HG03135 (cell line): ENCODE measurements around the gene PKM.
"Not testable (repeated sequence)": the region's sequence is repeated elsewhere in the genome, so short reads cannot be mapped to it uniquely, and the experiment has no call there.

Source experiments
- ATAC-seq: cut with Tn5 transposase; IDR thresholded peaks from one replicate; pipeline ENCODE4 v1.9.1; 2021; ENCODE audit warnings: mild to moderate bottlenecking, moderate library complexity; ENCODE audit not compliant: unreplicated experiment

PKM gene

DNA sequence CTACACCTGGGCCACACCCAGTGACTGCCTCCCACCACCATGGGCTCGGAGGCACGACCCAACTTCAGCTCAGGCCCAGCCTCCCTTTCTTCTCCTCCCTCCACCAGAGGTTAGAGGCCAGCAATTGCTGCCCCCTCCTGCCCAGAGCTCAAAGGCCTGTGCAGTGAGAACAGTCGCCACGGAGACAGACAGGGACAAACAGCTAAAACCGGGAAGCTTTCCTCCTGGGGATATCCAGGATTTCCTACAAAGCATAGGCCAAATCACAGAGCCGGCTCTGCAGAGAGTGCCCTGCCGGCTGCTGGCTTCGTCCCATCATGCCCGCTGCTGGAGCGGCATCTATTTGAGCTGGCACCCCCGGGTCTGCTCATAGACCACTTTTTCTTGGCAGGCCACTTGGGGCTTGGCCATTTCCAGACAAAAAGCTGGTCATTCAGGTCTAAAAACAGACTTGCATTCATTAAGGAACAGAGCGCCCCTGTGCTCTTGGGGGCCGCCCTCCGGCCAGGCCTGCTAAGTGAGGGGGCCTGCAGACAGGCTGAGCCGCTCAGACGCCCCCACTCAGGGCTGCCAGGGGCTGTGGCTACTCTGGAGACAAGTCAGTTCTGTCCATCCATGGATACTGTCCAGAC lies 50.9 kb downstream of the PKM start:
- ATAC-seq, result no peak

DNA sequence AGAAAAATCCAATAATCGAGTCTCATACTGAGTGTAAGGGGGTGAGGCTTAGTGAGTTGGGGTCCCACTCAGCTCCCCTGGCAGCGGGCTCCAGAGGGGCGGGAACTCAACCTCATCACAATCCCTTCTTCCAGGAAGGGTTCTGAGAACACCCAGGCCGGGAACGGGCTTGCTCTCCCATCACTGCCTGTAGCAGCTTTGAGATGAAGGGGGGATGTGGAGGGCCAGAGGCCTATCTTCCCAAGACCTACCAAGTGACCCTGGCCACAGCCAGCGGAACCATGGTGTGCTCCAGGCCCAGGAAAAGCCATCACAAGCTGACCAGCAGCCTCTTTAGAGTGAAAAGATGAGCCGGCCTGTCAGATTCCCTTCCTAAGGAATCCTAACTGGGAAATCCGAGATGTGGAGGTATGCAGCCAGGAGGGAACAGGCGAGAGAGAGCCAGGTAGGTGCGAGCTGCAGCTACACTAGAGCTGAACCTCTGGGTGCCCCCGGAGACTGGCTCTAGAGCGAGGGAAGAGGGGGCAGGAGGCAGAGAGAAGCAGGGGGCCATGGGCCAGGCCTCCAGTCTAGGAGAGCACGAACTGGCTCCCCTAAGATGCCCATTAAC lies 51.9 kb downstream of the PKM start:
- no peak for ATAC-seq

DNA sequence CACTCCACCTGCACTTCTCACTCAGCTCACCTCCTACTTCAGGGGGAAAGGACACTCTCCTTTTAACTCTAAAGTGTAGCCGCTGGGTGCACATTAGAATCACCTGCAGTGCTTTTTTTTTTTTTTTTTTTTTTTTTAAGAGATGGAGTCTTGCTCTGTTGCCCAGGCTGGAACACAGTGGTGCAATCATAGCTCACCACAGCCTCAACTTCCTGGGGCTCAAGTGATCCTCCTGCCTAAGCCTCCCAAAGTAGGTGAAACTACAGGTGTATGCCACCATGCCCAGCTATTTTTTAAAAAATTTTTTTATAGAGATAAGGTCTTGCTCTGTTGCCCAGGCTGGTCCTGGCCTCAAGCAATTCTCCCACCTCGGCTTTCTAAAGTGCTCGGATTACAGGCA lies 54.2 kb downstream of the PKM start:
- ATAC-seq, result no peak

DNA sequence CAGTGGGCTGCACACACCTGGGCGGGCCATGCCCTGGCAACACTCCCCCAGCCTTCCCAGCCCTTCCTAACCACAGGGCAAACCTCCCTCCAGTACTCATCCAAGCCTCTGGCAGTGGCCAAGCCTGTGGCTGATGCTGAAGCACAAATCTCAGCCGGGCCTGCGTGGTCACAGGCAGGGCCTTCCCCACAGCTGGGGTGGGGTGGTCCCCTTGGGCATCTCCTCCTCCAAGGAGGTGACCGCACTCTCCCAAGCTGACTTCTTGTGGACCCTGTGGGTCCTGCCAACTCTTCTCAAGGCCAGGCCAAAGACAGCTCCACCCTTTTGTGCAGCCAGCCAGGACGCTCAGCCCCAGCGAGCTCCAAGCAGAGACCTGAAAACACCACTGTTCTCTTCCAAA lies 54.8 kb downstream of the PKM start:
- no peak for ATAC-seq

DNA sequence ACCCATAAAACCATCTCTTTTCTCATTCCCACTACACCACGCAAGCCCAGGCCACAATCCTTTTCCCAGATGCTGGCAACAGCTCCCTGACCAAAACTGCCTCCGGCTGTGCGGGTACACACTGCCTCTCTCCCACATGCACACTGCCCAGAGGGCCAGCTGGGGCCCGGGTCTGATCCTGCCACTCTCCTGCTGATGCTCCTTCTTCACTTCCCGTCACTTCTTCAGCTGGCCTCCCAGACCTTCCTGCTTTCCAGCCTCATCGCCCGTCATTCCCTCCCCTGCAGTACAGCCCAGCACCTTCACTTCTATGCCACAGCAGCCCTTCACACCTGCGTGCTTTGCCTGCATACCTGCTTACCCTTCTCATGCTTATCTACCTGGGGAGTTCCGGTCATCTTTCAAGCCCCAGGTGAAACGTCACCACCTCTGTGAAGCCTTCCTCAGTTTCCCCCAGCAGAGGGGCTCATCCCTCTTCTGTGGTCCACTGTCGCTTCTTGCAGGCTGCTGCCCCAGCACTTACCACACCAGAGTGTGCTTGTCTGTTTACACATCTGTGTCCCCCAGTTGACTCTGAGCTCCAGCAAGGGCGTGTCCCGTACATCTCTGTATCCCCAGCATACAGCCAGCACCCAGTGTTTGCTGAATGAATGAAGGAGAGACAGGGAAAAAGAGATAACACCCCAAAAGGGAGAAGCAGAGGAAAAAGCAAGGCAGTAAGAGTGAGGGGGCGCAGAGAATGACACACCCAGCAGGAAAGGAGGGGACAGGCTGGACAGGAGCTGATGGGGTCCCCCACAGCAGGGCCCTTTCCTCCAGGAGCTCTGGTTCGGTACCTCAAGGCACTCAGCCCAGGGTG lies 55.6 kb downstream of the PKM start:
- ATAC-seq, result no peak

DNA sequence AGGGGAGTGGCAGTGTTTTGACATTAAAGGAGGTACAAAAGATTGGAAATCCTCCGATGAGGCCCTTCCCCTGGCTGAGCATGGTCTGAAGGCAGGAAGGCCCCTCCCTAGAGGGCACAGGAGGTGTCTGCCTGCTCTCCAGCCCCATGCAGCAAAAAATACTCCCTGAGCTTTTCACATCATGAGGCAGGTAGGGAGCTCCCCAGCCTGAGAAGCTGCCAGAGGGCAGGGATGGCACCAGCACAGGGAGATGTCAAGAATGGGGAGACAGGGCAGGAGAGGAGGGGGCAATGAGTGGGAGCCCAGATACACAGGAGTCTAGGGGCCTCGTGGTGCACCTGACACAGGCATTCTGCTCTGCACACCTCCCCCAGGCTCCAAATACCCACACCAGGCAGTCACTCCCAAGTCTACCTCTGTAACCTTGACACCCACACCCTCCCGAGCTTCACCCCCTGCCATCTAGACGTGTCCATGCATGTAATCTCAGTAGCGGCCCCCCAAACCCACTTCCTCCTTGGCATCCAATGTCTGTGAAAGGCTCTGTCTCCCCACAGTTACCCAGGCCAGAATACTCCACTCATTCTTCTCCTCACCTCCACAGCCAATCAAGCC lies 56.3 kb downstream of the PKM start:
- ATAC-seq, result no peak

DNA sequence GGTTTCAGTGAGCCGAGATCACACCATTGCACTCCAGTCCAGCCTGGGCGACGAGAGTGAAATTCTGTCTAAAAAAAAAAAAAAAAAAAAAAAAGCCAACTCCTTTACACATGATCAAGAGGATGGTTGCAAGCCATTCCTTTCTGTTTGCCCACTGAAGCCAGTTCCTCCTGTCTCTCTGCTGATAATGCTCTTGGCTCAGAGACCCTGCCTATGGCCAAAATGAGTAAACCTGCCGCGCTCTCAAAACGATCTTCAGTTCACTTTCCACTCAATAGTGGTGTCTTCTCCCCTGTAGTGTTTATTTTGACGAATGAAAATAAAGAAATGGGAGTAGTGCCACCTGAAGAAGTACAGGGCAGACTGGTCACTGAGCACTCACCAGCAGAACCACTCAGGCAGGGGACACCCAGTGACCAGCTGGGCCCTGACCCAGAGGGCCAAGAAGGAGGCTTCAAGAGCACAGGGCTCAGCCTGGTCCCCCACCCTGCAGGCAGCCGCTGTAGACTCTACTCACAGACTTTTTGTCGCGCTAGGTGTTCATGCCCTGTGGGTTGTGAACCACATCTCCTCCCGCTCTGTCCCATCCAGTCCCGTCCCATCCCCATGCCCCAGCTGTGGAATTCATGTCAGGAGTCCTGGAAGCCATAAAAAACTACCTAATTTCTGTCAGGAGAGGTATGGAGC lies 57.0 kb downstream of the PKM start:
- ATAC-seq, result no peak

DNA sequence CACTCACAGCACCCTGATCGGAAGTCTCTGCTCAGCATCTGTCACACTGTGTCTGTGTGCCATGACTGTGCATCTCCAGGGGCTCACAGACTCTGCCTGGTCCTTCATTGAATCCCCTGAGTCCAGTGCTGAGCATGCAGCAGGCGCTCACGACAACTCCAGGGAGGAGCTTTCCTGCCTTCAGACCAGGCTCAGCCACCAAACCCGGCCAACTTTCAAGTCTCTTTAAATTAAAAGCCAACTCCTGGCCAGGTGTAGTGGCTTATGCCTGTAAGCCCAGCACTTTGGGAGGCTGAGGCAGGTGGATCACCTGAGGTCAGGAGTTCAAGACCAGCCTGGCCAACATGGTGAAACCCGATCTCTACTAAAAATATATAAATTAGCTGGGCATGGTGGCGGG lies 57.6 kb downstream of the PKM start:
- ATAC-seq, result no peak

DNA sequence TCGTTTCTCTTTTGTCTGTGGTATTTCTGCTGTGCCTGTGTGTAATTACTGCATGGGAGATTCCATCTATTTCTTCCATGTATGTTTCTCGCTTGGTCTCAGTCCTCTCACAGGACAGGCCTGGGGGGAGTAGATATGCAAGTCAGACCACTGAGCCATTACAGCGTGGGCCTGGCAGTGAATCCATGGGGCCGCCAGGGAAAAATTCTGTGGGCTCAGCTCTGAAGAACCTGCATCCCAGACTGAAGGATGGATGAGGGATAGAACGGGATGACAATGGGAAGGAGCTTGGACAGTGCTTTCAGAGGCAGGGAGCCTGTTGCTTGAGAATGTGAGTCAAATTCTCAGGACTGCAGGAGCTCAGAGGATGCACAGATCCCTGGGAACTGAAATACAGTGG lies 58.2 kb downstream of the PKM start:
- ATAC-seq, result no peak

DNA sequence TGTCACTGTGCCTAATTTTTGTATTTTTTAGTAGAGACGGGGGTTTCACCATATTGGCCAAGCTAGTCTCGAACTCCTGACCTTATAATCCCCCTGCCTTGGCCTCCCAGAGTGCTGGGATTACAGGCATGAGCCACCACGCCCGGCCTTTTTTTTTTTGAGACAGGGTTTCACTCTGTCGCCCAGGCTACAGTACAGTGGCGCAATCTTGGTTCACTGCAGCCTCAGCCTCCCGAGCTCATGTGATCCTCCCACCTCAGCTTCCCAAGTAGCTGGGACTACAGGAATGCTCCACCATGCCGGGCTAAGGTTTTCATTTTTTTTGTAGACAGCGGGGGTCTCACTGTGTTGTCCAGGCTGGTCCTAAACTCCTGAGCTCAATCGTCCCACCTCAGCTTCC lies 59.0 kb downstream of the PKM start:
- ATAC-seq, result not testable (repeated sequence)

DNA sequence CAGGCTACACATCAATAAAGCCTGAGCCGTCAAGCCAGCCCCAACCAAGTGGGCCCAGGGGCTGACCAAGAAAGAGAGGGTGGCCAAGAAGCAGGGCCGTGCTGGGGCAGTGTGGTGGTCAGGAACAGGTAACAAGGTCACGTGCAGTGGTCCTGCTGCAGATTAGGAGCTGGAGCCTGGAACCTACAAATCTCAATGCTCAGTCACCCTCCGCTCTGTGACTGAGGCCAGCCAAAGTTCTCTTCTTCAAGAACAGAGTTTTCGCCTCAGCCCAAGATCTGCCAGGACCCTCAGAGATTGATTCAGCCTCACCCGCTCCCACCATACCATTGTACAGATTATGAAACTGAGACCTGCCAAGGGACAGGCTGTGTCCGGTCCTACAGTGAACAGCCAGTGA lies 60.3 kb downstream of the PKM start:
- no peak for ATAC-seq

DNA sequence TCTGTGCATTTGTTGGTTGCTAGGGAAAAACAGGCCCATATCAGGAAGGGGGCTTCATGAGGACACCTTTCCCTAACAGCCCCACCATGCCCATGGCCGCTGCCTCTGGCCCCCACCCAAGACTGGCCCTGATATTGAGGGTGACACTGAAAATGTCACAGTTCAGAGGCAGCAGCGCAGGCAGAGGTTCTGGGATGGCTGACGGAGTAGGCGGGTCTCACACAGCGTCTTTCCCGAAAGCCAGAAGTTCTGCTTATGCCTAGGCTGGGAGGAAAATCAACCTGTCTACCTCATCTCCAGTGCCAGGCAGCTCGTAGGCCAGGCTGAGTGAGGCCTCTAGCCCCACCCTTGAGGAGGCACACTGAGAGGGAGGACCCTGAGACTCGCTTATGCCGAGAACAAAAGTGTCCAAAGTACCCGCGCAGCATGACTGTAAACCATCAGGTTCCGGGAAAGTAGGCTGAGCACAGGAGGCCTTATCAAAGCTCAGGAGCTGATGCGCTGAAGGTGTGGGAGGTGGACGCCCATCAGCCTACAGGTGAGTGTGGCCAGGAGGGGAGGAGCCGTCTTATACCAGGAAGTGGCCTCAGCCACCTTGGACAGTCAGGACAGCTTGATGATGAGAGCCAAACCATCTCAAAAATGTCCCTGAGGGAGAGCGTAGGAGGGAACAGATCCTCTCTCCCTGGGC lies 60.9 kb downstream of the PKM start:
- ATAC-seq, result no peak

DNA sequence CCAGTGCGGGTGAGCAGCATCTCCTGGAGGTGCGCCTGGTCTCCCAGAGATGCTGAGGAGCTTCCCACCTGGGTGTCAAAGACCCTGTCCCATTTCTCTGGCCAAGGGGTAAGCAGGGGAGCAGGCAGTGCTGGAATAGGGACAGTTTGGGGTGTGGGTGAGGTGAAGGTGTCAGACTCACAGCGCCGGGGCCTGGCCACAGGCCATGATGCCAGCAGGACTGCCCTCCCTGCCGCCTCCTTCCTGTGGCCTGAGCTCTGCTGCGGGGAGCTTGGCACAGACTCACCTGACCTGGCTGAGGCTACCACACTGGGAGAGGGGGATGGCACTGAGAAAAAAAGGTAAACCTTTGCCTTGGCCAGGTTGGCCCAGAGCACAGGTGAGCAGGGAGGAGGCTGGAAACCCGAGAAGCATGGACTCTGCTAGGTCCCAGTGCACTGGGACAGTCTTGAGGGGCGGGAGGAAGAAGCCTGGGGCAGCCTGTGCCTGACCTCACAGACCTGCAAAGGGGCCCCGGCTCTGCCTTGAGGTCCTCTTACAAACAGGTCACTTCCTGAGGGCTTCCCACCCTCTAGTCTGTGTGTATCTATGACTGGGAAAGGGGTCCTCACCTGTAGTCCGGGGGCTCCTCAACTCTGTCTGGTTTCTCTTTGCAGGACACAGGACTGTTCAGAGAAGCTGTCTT lies 61.6 kb downstream of the PKM start:
- no peak for ATAC-seq

DNA sequence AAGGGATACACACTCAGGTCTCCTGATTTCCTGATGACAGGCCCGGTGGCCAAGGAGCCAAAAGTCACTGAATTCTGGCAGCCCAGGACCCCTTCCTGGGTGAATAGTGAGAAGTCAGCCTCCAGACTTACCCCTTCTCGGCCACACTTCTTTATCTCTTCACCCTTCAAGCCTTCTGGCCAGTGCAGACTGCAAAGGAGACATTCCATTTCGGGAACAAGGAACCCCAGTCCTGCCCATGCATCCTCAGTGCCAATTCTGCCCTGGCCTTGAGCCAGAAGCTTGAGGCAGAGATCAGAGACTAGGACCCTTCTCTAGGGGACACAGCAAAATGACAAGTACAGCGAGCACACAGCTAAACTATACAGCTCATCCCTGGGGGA lies 62.2 kb downstream of the PKM start:
- ATAC-seq, result no peak

DNA sequence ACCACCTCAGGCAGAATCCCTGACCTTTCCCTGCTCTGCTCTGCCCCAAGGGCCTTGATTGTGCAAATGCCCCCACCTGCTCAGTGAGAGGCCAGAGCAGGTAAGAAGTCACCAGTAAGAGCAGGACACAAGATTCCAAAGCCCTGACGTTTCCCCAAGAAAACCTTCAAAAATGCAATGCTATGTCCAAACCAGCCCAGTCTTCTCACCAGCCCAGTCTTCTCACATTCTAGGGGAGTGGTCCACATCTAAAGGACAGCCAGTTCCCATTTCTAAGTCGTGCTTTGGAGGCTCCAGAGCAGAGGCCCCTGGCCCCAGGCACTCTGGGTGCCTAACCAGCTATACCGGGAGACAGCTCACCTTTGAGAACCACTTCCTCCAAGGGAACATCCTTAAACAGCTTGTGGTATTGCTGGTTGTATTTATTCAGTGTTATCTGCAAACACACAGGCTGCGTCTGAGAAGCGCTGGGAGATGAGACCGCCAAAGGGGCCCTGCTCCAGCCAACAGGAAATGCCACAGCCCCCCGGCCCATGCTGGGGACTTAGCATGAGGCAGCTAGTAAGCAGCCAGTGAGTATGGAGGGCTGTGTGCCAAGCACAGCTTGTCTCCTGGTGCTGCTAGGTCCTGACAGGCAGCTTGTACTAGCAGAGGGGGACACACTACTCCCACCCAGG lies 62.7 kb downstream of the PKM start:
- ATAC-seq, result no peak

DNA sequence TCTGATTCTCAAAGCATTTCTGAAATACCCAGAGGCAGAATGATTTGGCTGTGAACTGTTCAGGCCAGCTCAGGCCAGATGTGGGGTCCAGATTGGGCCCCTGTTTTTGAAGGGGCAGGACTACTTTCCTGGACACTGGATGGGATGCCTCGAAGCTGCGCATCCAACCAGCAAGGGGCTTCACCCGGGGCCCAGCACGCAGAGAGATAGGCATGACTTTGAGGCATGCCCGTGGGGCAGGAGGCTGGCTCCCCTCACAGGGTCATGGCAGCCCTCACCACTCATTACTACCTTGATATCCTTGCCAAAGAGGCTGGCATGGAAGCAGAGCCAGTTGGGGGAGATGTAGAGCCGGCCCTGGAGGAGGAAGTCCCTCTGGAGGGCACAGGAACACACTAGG lies 63.5 kb downstream of the PKM start:
- no peak for ATAC-seq

DNA sequence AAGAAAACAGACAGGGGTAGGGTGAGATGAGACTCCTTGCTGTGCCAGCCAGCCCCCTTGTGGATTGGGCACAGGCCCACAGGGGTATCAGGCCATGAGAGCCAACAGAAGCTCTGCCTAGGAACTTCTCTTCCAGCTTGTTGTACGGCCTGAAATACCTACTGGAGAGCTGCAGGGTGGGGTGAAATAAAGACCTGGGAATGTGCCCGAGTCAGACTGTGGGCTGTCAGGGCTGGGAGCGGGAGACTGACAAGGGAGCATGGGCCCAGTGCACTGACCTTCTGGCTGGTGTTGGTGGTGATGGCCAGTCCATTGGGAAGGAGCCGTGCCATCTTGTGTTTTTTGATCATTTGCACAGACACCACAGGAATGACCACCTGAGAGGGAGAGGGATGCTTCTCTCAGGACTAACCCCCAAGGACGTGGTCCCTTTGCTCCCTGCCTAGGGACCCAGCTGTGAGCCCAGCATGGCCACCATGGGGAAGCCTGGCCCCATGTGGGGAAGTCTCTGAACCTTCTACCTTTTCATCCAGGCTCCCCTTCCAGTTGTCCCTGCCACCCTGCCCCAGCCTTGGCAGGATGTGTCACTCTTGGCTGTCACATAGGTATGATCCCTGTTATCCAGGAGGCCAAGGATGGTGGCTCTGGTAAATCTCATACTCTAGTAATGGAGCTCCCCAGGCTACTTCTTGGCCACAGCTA lies 64.1 kb downstream of the PKM start:
- no peak for ATAC-seq

DNA sequence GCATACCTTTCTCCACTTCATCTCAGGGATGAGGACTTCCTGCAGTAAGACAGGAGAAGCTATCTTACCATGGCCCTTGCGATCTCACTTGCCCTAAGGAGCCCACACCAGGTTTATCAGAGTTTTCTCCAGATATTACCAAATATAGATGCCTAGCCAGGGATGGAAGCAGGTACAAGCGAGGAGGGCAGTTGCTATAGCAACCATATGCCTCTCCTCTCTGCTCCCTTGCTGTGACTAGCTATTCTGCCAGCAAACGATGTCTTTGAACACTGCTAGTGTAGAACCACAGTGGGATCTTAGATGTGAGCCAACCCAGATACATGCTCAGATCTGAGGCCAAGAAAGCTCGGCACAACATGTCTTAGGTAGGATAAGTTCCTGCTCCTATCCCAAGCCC lies 67.3 kb downstream of the PKM start:
- no peak for ATAC-seq

DNA sequence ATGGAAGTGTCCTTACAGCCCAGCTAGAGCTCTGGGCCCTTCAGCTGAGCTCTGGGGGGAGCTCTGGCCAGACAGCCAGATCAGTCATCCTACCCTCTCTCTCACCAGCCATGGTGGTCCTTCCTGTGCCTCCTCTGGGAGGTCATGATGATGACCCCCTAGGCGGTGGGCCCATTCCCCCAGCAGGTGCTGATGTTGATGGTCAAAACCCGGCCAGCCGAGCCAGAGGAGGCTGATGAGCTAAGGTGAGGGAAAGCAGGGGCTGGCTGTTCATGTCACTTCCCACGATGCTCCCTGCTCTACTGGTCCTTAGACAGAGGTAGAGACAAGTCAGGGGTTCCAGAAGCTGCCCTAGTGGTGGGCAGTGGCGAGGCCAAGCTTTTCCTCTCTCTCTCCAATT lies 68.4 kb downstream of the PKM start:
- no peak for ATAC-seq
